HG03575 (cell line): ENCODE measurements around the gene PDLIM4.

Experiments
- ATAC-seq: cut with Tn5 transposase; IDR thresholded peaks from one replicate; pipeline ENCODE4 v1.9.1; 2021; ENCODE audit not compliant: unreplicated experiment, insufficient number of reproducible peaks, low FRiP score; ENCODE audit errors: extremely low read depth

PDLIM4 gene

GRCh38 chr5:132264546-132265335 is 7.2 kb downstream of the PDLIM4 start:
- no peak for ATAC-seq

- ATAC-seq = no peak
Observed at GRCh38 chr5:132265336-132266030, 8.0 kb downstream of the PDLIM4 start.

- no peak for ATAC-seq
Observed at GRCh38 chr5:132266031-132266835, 8.7 kb downstream of the PDLIM4 start.

GRCh38 chr5:132266836-132267160 is 9.3 kb downstream of the PDLIM4 start:
- no peak for ATAC-seq

DNA sequence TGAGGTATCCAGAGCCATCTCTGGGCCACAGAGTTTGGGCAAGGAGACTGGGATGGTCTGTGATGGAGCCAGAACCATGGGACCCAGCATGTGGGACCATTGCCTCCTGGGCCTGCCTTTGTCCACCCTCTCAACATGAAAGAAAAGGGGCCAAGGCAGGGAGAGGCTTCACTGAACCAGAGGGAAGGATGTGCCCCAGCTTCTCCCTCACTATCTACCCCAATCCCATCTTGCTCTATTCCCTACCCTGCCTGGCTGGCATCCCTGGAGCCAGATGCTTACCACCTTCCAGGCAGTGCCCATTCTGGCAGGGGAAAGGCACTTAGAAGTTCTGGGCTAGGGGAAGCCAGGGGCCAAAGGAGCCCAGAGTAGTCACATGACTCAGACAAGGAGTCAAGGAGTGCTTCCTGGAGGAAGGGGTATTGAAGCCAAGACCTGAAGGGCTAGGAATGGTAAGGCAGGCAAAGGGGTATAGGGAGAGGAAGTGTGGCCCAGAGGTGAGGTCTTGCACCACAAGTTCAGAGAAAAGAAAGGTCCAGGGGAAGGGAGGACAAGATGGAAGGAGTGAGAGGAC is 9.8 kb downstream of the PDLIM4 start:
- ATAC-seq = no peak

GRCh38 chr5:132267931-132268768 is 10.7 kb downstream of the PDLIM4 start:
- no peak for ATAC-seq

DNA sequence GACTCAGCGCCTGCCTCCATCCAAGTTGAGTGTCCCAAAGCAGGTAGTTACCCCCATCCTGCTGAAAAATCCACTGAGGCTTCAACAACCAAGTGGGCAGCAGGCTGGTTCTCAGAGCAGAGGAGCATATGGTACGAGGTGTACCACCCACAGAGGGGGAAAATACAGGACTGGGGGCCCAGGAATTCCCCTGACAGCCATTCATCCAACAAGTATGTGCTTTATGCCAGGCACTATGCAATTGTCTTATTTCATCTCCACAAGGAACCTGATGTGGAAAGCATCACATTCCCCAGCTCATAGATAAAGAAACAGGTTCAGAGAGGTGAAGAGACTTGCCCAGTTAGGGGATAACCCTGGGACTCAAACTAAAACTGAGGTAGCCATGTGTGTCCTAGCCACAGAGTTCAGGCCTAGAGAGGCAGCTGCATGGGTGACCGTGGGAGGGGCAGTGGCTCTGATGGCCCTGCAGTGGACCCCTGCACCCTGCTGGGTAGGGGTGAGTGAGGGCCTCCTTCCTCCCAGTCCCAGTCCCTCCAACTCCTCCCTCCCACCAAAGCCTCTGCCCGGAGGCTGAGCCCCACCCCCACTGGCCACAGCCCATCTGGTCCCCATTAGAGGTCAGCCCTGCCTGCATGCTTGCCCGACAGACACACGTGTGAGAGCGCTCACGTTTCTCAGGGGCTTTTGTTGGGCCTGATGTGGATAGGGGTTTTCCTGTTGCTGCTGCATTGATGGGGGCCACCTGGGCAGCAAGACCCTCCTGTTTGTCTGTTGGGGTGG is 11.5 kb downstream of the PDLIM4 start:
- ATAC-seq = peak; percentile 61

DNA sequence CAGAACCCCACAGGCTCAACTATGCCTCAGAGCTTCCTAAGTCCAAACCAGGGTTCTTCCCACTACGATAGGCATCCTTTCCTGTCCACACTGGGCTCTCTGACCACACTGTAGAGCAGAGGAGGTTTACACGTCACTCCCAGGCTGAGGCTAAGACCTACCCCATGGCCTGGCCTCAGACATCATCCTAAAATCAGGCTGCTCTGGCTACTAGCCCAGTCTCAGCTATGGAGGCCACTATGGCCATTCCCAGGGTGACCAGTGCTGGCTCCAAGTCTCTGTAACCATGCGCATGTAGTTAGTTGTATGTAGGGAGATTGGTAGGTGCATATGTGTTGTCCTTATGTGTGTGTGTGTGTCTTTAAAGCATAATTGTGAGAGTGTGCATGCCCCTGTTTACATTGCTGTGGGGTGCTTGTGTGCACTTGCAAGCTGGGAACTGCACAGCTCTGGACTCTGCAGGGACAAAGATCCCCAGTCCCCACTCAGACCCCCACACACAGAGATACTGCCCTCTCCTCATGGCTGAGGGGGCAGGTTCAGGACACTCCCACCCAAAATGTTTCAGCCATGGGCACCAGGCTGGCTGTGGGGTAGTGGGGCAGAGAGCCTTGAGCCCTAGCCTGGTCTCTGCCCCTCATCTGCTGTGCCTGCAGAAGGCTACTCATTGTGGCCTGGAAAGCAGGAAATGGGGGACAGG is 12.3 kb downstream of the PDLIM4 start:
- no peak for ATAC-seq

GRCh38 chr5:132270335-132270665 is 12.8 kb downstream of the PDLIM4 start:
- ATAC-seq = no peak

- ATAC-seq = no peak
Observed at GRCh38 chr5:132270706-132271105, 13.2 kb downstream of the PDLIM4 start.

GRCh38 chr5:132271251-132272246 is 14.1 kb downstream of the PDLIM4 start:
- no peak for ATAC-seq

- ATAC-seq = no peak
Observed at GRCh38 chr5:132272311-132273210, 15.1 kb downstream of the PDLIM4 start.

DNA sequence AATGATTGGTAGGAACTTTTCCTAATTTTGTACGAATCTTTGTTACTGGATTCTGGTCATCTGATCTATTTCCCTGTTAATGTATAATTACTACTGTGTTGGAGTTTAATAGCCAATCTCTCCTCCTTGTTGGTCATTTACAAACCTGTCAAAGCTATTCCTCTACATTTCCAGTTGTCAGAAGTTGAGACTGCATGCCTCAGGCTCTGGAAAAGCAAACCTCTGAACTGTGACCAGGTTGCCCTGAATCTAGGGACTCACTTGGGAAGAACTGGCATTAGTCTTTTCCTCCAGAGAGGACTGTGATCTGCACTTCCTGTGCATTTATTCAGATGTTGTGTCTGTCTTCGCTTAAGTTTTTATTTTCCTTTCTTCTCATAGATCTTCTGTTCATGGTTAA is 16.1 kb downstream of the PDLIM4 start:
- no peak for ATAC-seq

- no peak for ATAC-seq
Observed at GRCh38 chr5:132274050-132274792, 16.7 kb downstream of the PDLIM4 start.
